SU-DHL-6 (cell line): ENCODE measurements around the gene TMEM97.
A peak's percentile ranks its signal among the peaks of the same experiment; 100 is the strongest.

ENCODE experiments used
- H2AFZ ChIP-seq: fragments of 200-600 bp; sonication (generic); 2 replicates; pipeline ENCODE4 v1.6.1; 2014; ENCODE audit warnings: low read depth, mild to moderate bottlenecking, moderate library complexity, mixed read lengths, antibody characterized with exemption, low read length; ENCODE audit not compliant: severe bottlenecking
- H3F3A ChIP-seq: fragments of 200-600 bp; shearing (Covaris generic); 2 replicates; pipeline ENCODE4 v1.6.0; 2016; ENCODE audit warnings: antibody characterized with exemption, mild to moderate bottlenecking; ENCODE audit not compliant: insufficient read depth
- H3K27ac ChIP-seq: fragments of 200-600 bp; sonication (generic); 2 replicates; pipeline ENCODE4 v1.5.1; 2016; ENCODE audit warnings: low read depth, mild to moderate bottlenecking, low read length, moderate library complexity, mixed read lengths
- H3K27me3 ChIP-seq: fragments of 200-600 bp; sonication (generic), shearing (Covaris generic); 2 replicates; pipeline ENCODE4 v1.6.0; 2014; ENCODE audit warnings: mild to moderate bottlenecking, low read length
- H3K36me3 ChIP-seq: fragments of 200-600 bp; sonication (generic); 2 replicates; pipeline ENCODE4 v1.6.1; 2014; ENCODE audit warnings: mild to moderate bottlenecking, low read length, mixed read lengths
- H3K4me2 ChIP-seq: fragments of 300-600, 200-600 bp; shearing (Covaris generic), sonication (generic); 2 replicates; pipeline ENCODE4 v1.6.0; 2014; ENCODE audit warnings: low read length, low read depth, mild to moderate bottlenecking; ENCODE audit not compliant: poor library complexity, severe bottlenecking
- H3K4me3 ChIP-seq: fragments of 200-600 bp; sonication (generic); 2 replicates; pipeline ENCODE4 v1.5.1; 2014; ENCODE audit warnings: antibody characterized with exemption, low read length, mild to moderate bottlenecking, mixed read lengths; ENCODE audit not compliant: insufficient read depth, poor library complexity, severe bottlenecking
- H3K79me2 ChIP-seq: fragments of 200-600 bp; sonication (generic); 2 replicates; pipeline ENCODE4 v1.6.1; 2014; ENCODE audit warnings: mild to moderate bottlenecking, low read length, moderate library complexity; ENCODE audit not compliant: insufficient read depth
- H3K9ac ChIP-seq: fragments of 200-600 bp; sonication (generic); 2 replicates; pipeline ENCODE4 v1.7.0; 2014; ENCODE audit warnings: mild to moderate bottlenecking, low read length
- H3K9me2 ChIP-seq: fragments of 200-600 bp; sonication (generic); replicated peaks from 2 replicates; pipeline ENCODE4 v1.6.1; 2014; ENCODE audit warnings: low read length; ENCODE audit not compliant: insufficient read depth
- H3K9me3 ChIP-seq: fragments of 200-600 bp; sonication (generic); 2 replicates; pipeline ENCODE4 v1.6.1; 2014; ENCODE audit warnings: low read length, mixed read lengths; ENCODE audit not compliant: insufficient read depth
- H4K20me1 ChIP-seq: fragments of 200-600 bp; sonication (generic); 2 replicates; pipeline ENCODE4 v1.6.1; 2014; ENCODE audit warnings: low read depth, mild to moderate bottlenecking, antibody characterized with exemption, low read length, moderate library complexity, mixed read lengths
- EZH2phosphoT487 ChIP-seq: fragments of 200-600 bp; sonication (generic), shearing (Covaris generic); conservative IDR thresholded peaks from 2 replicates; pipeline ENCODE4 v1.6.1; 2018; ENCODE audit warnings: mild to moderate bottlenecking, antibody characterized with exemption, low read length, moderate library complexity, mixed read lengths
- TF ChIP-seq, protein P1 (sequence below): fragments of 200-600 bp; sonication (generic); IDR thresholded peaks from one replicate; pipeline ENCODE4 v1.5.1; 2017; ENCODE audit warnings: antibody characterized with exemption, mild to moderate bottlenecking, low read length, moderate library complexity; ENCODE audit not compliant: insufficient read depth, poor library complexity, severe bottlenecking

Gene TMEM97

DNA sequence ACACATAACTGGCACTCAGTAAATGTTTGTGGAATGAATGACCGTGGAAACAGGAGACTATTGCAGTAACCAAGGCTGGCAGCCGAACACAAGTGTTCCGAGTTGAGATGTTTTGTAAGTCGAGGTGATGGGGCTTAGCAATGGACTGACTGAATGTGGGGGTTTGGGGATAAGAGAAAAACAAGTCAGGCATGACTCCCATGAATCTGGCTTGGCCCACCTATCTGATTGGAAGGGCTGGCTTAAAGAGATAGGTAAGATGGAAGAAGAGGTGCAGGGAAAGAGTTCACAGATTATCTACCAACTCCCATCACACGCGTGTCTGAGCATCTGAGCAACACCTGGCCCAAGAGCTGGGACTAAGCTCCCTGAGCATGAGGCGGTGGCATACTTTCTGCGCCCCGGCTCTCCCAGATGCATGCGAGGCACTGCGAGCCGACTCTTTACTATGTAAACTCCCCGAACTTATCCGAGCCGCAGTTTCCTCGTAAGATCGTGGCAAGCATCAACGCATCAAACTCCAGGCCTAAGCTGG, 15.7 kb downstream of the TMEM97 start:
- Histone ChIP-seq H3K9me3 (no peaks in the 10 kb centered on the region), H4K20me1 (no peaks in the 10 kb centered on the region), H3K4me3 (peak overlapping the region; percentile 91), H3K27me3 (no peaks in the 10 kb centered on the region), H3K79me2 (peaks cover 4% of the 10 kb centered on the region; the same call in 1 of the 2 replicates), H3F3A (no peaks in the 10 kb centered on the region), H3K27ac (no peak overlapping the region), H3K9ac (peak overlapping the region; percentile 77), H2AFZ (peak overlapping the region; percentile 91), H3K36me3 (no peaks in the 10 kb centered on the region), H3K9me2 (no peaks in the 10 kb centered on the region), H3K4me2 (peak overlapping the region; percentile 71)
- TF ChIP-seq, protein P1, sequence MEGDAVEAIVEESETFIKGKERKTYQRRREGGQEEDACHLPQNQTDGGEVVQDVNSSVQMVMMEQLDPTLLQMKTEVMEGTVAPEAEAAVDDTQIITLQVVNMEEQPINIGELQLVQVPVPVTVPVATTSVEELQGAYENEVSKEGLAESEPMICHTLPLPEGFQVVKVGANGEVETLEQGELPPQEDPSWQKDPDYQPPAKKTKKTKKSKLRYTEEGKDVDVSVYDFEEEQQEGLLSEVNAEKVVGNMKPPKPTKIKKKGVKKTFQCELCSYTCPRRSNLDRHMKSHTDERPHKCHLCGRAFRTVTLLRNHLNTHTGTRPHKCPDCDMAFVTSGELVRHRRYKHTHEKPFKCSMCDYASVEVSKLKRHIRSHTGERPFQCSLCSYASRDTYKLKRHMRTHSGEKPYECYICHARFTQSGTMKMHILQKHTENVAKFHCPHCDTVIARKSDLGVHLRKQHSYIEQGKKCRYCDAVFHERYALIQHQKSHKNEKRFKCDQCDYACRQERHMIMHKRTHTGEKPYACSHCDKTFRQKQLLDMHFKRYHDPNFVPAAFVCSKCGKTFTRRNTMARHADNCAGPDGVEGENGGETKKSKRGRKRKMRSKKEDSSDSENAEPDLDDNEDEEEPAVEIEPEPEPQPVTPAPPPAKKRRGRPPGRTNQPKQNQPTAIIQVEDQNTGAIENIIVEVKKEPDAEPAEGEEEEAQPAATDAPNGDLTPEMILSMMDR: no peak
- TF ChIP-seq EZH2phosphoT487: no peak

DNA sequence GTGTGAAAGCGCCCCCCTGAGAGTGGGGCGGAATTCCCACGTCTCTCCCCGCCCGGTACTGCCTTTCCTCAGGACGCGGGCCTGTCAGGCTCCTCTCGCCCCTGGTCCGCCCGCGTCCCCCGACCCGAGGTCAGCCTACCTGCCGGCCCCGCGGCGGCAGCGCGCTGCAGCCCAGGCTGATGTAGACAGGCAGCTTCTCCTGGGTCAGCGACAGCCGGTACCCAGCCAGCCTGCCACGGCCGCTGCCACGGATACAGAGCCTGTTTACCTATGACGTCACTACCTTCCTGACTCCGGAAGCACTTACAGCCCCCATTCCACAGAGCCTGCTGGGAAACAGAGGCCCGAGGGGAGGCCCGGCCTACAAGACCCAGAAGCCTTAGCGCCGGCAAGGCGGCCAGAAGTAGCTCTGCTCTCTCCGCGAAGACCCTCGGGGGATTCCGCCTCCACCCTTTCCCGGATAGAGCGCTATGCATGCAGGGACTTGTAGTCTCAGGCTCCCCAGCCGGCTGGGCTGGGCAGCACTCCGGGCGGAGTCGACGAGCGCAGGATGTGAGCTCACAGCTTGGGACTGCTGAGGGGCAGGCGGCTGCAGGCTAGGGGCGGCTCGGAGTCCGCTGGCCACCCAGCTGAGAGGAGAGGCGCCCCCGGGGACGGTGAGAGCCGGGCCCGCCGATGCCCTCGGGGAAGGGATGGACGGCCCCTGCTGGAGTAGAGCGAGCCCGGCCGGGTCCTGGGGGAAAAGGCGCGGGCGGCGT, 16.4 kb downstream of the TMEM97 start, which contains the start of the genes IFT20 and TNFAIP1:
IFT20 (minus strand) TSS at position 272 of the 758 bp plus-strand sequence. CDS start 3,487 bp downstream, outside the sequence.
TNFAIP1 (plus strand) TSS at position 561 of the 758 bp plus-strand sequence. CDS start 3,761 bp downstream, outside the sequence.
- Histone ChIP-seq H2AFZ (peak within 1 kb of the TSS; percentile 91), H3K9me3 (no peaks in the 10 kb centered on the region), H3F3A (no peaks in the 10 kb centered on the region), H4K20me1 (no peaks in the 10 kb centered on the region), H3K79me2 (peaks cover 4% of the 10 kb centered on the region; the same call in 1 of the 2 replicates), H3K9me2 (no peaks in the 10 kb centered on the region), H3K9ac (peak within 1 kb of the TSS; percentile 77), H3K27ac (no peak within 1 kb of the TSS), H3K36me3 (no peaks in the 10 kb centered on the region), H3K27me3 (no peaks in the 10 kb centered on the region), H3K4me2 (peak within 1 kb of the TSS; percentile 92), H3K4me3 (peak within 1 kb of the TSS; percentile 91)
- no peak for TF ChIP-seq EZH2phosphoT487
- TF ChIP-seq, protein P1: no peak

DNA sequence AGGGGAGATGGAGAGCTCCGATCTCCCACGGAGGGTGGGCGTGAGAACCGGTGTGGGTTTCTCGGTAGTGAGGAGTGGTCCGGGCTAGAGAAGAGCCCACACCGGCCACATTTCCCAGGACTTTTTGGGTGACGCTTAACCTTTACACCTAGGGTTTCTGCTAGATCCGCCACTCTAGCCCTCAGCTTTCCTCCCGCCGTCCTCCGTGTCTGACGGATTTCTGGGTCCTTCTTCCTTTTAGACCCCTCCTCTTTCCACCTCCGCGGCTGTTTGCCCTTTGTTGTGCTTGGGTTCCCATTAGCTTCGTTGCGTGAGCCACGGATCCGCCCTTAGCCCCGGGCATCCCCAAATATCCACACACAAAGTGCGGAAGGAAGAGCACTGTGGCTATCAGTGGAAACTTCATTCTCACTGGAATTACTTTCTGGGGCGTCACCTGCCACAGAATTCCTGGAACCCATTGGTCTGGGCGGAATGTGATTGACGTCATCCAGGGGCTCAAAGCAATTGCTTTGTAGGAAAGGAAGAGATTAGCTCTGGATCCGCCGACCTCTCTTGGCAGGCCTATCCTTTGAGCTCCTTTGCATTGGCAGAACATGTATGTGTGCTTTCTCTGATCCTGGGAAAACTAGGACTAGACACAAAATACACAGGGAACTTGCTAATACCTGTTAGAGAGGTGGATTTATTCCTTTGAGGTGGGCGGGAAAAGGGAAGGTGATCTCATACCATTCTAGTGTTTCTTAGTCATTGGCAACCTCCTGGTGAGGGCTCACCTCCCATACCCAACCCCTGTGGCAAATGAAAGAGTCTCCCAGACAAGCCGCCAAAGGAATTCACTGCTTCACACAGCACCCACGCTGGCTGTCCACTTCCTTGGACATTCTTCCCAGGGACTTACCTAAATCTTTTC, 17.2 kb downstream of the TMEM97 start:
- Histone ChIP-seq H4K20me1 (no peaks in the 10 kb centered on the region), H3K4me3 (peak overlapping the region; percentile 78), H3K9ac (peak overlapping the region; percentile 77), H3K9me3 (no peaks in the 10 kb centered on the region), H3K36me3 (no peaks in the 10 kb centered on the region), H3F3A (no peaks in the 10 kb centered on the region), H2AFZ (peak overlapping the region; percentile 88), H3K4me2 (peak overlapping the region; percentile 92), H3K27me3 (no peaks in the 10 kb centered on the region), H3K79me2 (peaks cover 4% of the 10 kb centered on the region; the same call in 1 of the 2 replicates), H3K9me2 (no peaks in the 10 kb centered on the region), H3K27ac (no peak overlapping the region)
- TF ChIP-seq, protein P1: no peak
- no peak for TF ChIP-seq EZH2phosphoT487
